ENCODE data around the gene DNER.

- TF ChIP-seq CTCF (IDR thresholded peaks at IDR 0.05) (no peak), POLR2A (IDR thresholded peaks at IDR 0.05) (no peak)
These were observed 830 bp downstream of the DNER start for GRCh38 chr2:229713371-229714079.
